Esophagus muscularis mucosa (tissue), 3 donors: ENCODE data around the gene SEL1L3.

Experiments used
- CTCF ChIP-seq, 3 experiments: fragments of 200-600 bp in 2 of 3; fragments of 450-650 bp in 1 of 3; sonication (generic) in 2 of 3; IDR thresholded peaks; one replicate each; pipeline ENCODE4 v1.5.1; 2017 to 2019; ENCODE audit warnings: antibody characterized with exemption in 3 of 3, mild to moderate bottlenecking in 2 of 3, moderate library complexity in 1 of 3
- POLR2A ChIP-seq: fragments of 450-650 bp; IDR thresholded peaks from one replicate; pipeline ENCODE4 v1.6.1; 2017; ENCODE audit warnings: antibody characterized with exemption, moderate library complexity, mild to moderate bottlenecking, low read depth

GRCh38 chr4:25900310-25900709 lies 37.5 kb upstream of the SEL1L3 start:
- no peak for TF ChIP-seq CTCF (IDR thresholded peaks at IDR 0.05)
- no peak for TF ChIP-seq POLR2A
